ENCODE results near the gene MAP3K20.

The MAP3K20 gene

GRCh38 chr2:173051463-173052215 lies 24.0 kb upstream of the MAP3K20 start:
- no peak for DNase-seq (ENCODE audit: low read depth)

- no peak for DNase-seq (ENCODE audit: low read depth)
These were observed 22.5 kb upstream of the MAP3K20 start for GRCh38 chr2:173053043-173053699.

- DNase-seq (ENCODE audit: low read depth): no peak
These were observed 21.2 kb upstream of the MAP3K20 start for GRCh38 chr2:173054466-173054865.

DNA sequence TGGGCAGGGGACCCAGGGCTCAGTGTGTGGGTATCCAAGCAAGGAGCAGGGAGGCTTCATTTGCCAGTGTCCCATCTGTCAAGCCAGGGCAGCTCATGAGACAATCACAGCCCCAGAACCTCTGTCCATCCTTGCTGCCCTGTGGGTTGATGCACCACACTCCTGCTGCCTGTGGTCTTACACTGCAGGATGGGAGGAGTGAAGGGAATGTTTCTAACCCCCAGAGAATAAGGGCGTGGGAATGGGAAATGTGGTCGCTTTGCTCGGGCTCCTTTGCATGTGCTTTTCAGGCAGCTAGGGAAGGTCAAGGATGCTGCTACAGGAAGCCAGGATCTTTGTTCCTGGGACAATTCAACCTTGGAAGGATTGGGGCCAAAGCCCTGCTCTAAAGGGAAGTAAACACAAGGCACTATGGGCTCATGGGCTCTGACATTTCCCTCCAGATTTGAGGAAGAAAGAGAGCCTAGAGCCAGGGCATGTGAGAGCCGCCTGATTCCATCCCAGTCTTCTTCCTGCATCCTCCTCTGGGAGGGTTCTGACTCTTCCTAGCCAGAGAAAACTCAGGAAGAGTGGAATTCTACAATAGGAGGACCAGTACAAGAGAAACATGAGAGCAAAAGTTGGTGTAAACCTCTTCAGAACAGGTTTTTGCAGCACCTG lies 18.8 kb upstream of the MAP3K20 start:
- DNase-seq (ENCODE audit: low read depth): no peak

DNA sequence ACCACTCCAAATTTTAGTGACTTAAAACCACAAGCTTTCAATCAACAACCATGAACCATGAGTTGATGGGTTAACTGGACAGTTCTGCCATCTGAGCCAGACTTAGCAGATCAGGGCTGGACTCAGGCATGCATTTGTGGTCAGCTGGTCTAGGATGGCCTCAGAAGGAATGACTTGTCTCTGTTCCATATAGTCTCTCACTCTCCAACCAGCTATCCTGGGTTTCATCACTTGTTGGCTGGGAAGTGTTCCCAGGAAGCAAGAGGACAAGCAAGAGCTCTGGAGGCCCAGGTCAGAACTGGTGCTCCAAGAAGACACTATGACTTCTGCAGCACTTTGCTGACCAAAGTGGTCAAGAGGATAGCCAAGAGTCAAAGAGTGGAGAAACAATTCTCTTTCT lies 17.5 kb upstream of the MAP3K20 start:
- no peak for DNase-seq (ENCODE audit: low read depth)

- DNase-seq (ENCODE audit: low read depth): no peak
These were observed 17.0 kb upstream of the MAP3K20 start for GRCh38 chr2:173058673-173059072.

DNA sequence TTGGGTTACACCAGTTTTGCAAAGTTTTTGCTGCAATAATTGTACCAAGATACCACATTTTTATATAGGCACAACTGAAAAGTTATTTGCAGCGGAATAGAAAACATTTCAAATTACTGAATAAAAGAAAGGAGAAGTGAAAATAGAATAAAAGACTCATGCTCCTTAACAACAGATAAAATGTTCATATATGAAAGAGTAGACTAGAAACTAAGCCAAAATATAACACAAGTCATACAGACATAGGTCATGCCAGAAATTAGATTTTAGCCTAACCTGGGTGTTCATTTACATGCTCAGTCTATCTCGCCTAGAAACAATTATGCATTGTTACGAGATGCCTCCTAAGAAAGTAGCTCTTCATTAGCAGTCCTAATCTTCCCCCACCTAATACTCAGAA lies 16.4 kb upstream of the MAP3K20 start:
- no peak for DNase-seq (ENCODE audit: low read depth)

GRCh38 chr2:173059971-173060461 lies 15.6 kb upstream of the MAP3K20 start:
- peak; percentile 35 for DNase-seq (ENCODE audit: low read depth)

DNA sequence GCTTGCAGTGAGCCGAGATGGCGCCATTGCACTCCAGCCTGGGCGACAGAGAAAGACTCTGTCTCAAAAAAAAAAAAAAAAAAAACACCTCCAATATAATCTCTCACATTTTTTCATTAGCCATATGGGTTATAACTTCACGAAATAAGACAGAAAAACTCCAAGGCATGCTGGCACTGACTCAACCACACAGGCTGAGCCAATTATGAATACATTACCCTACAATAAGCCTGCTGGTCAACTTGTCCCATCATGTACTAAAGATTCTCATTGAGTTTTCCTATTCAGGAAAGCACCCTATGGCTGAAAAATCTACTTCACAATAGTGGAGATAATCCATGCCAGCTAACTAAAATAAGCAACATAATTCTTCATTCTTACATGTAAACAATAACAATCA lies 12.8 kb upstream of the MAP3K20 start:
- no peak for DNase-seq (ENCODE audit: low read depth)

DNA sequence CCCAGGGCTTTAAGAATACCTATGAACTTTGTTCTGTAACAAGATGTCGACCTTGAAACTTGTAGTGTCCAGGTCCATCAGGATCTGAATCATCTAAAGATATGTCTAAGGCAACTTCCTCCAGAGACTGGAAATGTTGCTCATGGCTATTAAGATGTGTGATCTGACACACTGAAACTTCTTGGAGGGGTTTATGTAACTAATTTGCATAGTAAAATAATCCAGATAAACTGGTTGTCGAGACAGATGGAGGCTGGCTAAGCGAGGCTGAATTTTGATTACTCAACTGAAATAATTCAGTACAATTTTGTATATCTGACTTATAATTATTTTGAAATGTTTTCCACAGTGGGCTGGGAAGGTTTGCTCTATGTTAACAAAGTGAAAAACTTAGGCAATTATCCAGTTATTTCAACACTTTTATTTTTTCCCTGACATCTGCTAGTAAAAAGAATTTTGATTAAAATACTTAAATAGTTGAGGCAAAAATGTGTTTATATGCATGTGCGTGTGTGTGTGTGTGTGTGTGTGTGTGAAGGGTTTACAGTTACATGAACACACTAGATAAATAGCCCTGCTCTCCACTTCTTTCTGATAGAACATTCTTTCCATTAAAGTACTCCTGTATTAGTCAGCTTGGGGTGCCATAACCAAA lies 11.4 kb upstream of the MAP3K20 start:
- DNase-seq (ENCODE audit: low read depth): no peak

DNA sequence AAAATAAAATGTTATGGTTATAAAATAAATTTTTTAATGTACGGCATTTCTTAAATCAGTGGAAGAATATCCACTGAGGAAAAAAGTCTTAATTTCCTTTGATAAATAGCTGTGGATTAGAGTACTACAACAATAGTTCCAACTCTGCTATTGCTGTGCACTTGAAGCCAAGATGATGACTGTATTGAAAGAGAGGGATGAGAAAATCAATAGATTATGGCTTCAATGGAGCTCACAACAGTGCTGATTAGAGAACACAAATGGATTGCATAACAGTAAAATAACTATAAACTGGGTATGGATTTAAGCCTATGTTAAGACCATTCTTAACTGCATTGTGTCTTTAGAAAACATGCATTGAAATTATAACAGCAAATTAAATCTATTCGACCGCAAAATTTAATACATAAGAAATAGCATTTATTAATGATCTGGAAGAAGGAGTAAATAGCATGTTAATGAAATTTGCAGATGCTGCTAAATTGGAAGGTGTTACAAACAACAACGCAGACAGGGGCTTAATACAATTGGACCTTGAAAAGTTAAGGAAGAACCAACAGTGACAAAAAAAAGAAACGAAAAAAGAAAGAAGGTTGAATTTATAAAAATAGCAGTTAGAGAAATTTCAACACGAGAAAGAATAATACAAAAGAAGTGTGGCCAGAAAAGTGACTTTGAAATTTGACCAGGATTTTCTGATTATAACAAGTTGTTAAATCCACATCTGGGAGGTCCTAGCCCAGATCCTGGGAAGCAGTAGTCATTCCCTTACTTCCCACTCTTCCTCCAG lies 8.6 kb upstream of the MAP3K20 start:
- no peak for DNase-seq (ENCODE audit: low read depth)

DNA sequence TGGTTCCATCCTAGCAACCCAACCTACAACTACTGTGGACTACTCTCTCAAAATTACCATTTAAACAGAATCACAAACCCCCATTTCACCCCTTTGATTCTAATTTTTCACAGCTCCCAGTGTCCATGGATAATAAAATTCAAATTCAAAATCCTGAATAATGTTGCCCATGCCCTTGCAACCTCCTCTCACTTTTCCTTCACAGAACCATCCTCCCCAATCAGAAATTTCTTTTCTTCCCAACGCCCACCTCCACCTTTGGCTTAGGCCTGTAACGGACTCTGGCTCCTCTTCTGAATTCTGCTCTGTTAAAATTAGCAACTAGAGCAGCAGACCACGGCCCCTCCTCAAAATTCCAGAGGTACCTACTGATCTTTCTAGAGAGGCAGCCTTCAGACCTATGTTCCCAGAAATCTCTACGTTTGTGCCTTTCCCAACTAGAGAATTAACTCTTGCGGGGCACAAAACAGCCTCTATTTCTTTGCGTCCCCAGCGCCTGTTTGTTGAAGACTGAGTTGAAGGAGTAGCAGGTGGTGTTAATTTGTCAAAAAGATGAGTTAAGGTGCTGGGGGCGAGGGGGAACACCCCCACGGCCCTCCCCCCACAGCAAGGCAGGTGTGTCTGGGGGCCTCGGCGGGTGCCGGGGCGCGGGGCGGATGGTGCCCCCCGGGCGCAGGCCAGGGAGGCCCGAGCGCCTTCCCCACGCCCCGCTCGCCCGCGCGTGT lies 428 bp upstream of the MAP3K20 start:
- DNase-seq (ENCODE audit: low read depth): no peak

DNA sequence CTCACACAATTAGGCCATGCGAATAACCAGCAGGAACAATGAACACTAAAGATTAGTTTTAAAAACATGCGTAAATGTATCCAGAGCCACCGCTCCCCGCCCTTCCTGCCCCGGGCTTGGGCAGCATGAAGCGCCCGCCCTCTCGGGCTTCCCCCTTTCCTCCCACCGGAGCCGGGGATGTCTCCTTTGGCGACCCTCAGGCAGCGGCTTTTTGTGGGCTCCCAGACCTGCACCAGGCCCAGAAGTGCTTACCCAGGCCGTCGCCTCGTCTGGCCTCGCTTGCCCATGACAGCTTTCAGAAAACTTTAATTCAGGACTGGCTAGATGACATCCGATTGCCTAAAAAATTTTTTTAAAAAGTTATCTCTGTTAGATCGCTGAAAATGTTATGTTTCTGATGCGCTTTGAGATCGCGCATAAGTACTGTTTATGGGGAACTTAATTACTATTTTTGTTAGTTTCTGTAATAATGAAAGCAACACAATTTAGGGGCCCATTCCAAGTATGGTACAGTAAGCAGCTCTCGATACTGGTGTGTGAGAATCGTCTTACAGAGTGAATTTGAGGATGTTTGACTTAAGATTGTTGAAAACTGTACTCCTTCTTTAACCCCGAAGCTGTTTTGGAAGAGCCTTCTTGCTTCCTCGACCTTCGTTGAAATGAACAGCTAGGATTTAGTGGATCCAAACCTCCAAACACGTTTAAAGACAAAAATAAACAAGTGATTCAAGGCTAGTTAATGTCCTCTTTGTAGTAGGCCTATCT lies 1.1 kb downstream of the MAP3K20 start:
- no peak for DNase-seq (ENCODE audit: low read depth)

DNA sequence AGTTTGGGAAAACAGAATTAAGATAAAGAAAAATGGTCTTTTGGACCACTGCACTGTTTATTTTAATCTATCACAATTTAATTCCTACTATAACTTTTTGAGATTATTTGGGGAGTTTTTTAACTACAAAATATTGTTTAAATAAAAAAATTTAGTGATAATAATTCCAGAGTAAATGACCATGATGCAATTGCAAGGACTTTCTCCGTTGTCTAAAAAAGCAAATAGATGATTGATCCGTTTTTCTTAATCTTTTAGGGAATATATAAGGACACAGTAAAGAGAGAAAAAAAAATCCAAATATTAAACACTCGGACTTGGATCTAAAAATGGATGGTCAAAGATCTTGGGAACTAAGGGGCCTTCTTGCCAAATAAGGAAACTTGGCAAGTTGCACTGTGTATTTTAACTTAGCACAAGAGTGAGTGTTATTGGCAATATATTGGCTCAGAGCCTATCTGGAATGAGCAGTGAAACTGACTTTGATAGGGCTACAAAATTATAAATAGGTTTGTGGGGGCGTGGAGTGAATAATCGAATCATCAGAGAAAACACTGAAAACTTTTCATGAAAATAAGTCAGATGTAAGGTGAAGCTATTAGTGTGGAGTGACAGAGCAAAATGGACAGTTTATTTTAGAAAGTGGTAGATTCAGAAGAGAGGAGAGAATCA lies 2.0 kb downstream of the MAP3K20 start:
- DNase-seq (ENCODE audit: low read depth): no peak

- DNase-seq (ENCODE audit: low read depth): no peak
These were observed 3.5 kb downstream of the MAP3K20 start for GRCh38 chr2:173079141-173079540.

DNA sequence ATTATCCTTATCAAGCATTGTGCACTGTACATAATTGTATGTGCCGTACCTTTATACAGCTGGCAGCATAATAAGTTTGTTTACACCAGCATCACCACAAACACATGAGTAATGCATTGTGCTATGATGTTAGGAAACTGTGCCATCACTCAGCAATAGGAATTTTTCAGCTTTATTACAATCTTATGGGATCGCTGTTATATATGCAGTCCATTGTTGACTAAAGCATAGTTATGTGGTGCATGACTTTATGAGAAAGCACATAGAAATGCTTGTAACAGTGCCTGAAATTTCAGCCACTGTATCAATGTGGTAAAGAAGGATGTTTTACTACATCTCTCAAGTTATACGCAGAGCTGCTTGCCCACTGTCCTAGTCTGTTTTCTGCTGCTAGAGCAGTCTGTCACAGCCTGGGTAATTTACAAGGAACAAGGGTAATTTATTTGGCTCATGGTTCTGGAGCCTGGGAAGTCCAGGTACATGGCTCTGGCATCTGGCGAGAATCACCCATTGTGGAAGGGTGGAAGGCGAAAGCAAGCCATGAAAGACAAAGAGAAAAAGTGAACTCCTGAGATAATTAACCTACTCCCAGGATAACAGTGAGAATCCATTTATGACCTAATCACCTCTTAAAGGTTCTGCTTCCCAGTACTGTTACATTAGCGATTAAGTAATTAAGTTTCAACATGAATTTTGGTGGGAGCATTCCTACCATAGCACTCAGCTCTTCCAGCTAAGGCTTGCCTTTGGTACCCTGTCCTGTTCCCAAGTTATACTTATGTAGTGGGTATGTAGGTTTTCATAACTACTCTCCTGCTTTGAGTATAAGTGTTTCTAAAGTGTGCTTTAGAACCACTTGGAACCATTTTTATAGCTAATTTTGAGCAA lies 4.6 kb downstream of the MAP3K20 start:
- DNase-seq (ENCODE audit: low read depth): peak; percentile 74

DNA sequence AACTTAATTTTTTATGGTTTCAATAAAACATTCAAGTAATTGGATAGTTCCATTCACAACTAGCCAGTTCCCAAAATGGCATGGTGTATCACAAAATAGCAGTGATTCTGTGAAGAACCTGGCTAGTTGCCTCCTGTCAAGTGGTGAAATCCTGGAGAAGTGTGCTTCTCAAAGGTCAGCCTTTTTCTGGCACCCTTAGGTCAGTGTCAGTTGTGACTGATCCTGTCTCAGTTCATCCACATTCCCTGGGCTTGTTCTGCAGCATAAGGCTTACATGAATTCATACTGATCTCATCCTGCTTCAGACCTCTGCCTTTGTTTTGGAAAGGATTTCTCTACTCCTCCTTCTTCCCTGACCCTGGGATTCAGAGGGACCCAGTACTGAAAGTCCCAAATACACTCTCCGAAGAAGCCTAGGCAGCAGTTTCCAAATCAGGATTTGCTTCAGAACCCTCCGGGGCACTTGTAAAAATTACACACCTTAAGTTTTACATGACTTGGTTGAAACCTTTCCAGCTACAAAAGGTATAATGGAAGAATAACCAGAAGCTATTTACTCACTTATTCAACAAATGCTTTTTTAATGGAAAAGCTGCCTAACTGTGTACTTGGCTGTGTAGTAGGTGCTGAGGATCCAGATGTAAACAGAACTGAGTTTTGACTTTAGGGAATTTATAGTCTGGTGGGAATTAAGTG lies 11.0 kb downstream of the MAP3K20 start:
- DNase-seq (ENCODE audit: low read depth): peak; percentile 32

- DNase-seq (ENCODE audit: low read depth): no peak
These were observed 11.6 kb downstream of the MAP3K20 start for GRCh38 chr2:173087214-173087581.
